Activated naive CD4-positive, alpha-beta T cell treated with anti-CD3 and anti-CD28 coated beads, Interleukin-2, amount 10 ng/mL, durations not matched to agents 7 days and 5 days (primary cell): ENCODE data around the gene ADCY9.
A peak's percentile ranks its signal among the peaks of the same experiment; 100 is the strongest.

Experiments
- CTCF ChIA-PET: fragments of 350-600 bp; sonication (Branson Sonifier 250); formaldehyde crosslinking; loops from one replicate; lab custom pipeline; 2021; ENCODE audit warnings: antibody characterized with exemption; lab: Charles Lee
- DNase-seq: peaks from one replicate; pipeline ENCODE4 v3.0.0-alpha.2; 2020
- H3K27ac Mint-ChIP-seq: one replicate; pipeline ENCODE4 v1.8.0; 2021; ENCODE audit warnings: mild to moderate bottlenecking, moderate library complexity, mixed read lengths
- H3K27me3 Mint-ChIP-seq: one replicate; pipeline ENCODE4 v1.8.0; 2021; ENCODE audit warnings: mild to moderate bottlenecking, mixed read lengths
- H3K36me3 Mint-ChIP-seq: one replicate; pipeline ENCODE4 v1.8.0; 2021; ENCODE audit warnings: mixed read lengths
- H3K4me1 Mint-ChIP-seq: one replicate; pipeline ENCODE4 v1.8.0; 2021; ENCODE audit warnings: mixed read lengths
- H3K4me3 Mint-ChIP-seq: one replicate; pipeline ENCODE4 v1.8.0; 2021; ENCODE audit warnings: mild to moderate bottlenecking, moderate library complexity, mixed read lengths
- H3K9me3 Mint-ChIP-seq: one replicate; pipeline ENCODE4 v1.8.0; 2021; ENCODE audit warnings: mixed read lengths

Gene ADCY9

GRCh38 chr16:4113358-4114256, 2.6 kb downstream of the ADCY9 start:
- no peak for DNase-seq
- CTCF ChIA-PET: no interaction called here
- Mint-ChIP-seq H3K4me3 (peak overlapping the region; percentile 71), H3K9me3 (no peaks in the 10 kb centered on the region), H3K27me3 (peaks cover 21% of the 10 kb centered on the region), H3K36me3 (peaks cover 14% of the 10 kb centered on the region), H3K4me1 (peaks cover 62% of the 10 kb centered on the region), H3K27ac (no peak overlapping the region)

GRCh38 chr16:4111748-4112696, 4.2 kb downstream of the ADCY9 start:
- H3K36me3 Mint-ChIP-seq: peaks cover 14% of the 10 kb centered on the region
- CTCF ChIA-PET: interaction anchor here (1.1 kb wide), 1 partner anchor 142 kb away, joined by 5 read pairs; no protein-coding TSS in a partner anchor
- no peak for DNase-seq

GRCh38 chr16:4110680-4111079, 5.6 kb downstream of the ADCY9 start:
- H3K27ac Mint-ChIP-seq: no peak overlapping the region
- no peaks in the 10 kb centered on the region for H3K9me3 Mint-ChIP-seq
- H3K4me3 Mint-ChIP-seq: no peak overlapping the region
- CTCF ChIA-PET: interaction anchor here (1.1 kb wide), 1 partner anchor 143 kb away, joined by 5 read pairs; no protein-coding TSS in a partner anchor
- peaks cover 15% of the 10 kb centered on the region for H3K27me3 Mint-ChIP-seq
- H3K4me1 Mint-ChIP-seq: peaks cover 56% of the 10 kb centered on the region
- DNase-seq: no peak
- H3K36me3 Mint-ChIP-seq: peaks cover 21% of the 10 kb centered on the region

More at GRCh38 chr16:4111748-4112696, 4.2 kb downstream of the ADCY9 start:
- Mint-ChIP-seq H3K27me3 (peaks cover 17% of the 10 kb centered on the region), H3K9me3 (no peaks in the 10 kb centered on the region), H3K27ac (no peak overlapping the region), H3K4me3 (no peak overlapping the region), H3K4me1 (peaks cover 58% of the 10 kb centered on the region)

GRCh38 chr16:4110065-4110464, 6.2 kb downstream of the ADCY9 start:
- H3K9me3 Mint-ChIP-seq: no peaks in the 10 kb centered on the region
- DNase-seq: no peak
- H3K36me3 Mint-ChIP-seq: peaks cover 23% of the 10 kb centered on the region
- CTCF ChIA-PET: no interaction called here
- peaks cover 9% of the 10 kb centered on the region for H3K27me3 Mint-ChIP-seq
- no peak overlapping the region for H3K4me3 Mint-ChIP-seq
- peaks cover 53% of the 10 kb centered on the region for H3K4me1 Mint-ChIP-seq
- no peak overlapping the region for H3K27ac Mint-ChIP-seq

- peaks cover 20% of the 10 kb centered on the region for H3K36me3 Mint-ChIP-seq
- CTCF ChIA-PET: no interaction called here
- H3K27me3 Mint-ChIP-seq: peaks cover 2% of the 10 kb centered on the region
Observed at GRCh38 chr16:4109250-4109736, 6.9 kb downstream of the ADCY9 start.

GRCh38 chr16:4106516-4106915, 9.7 kb downstream of the ADCY9 start:
- Mint-ChIP-seq H3K4me3 (no peak overlapping the region), H3K4me1 (peaks cover 21% of the 10 kb centered on the region), H3K27me3 (no peaks in the 10 kb centered on the region), H3K27ac (no peak overlapping the region), H3K9me3 (no peaks in the 10 kb centered on the region), H3K36me3 (peaks cover 13% of the 10 kb centered on the region)
- no peak for DNase-seq
- CTCF ChIA-PET: interaction anchor here (0.6 kb wide), 1 partner anchor 1531 kb away, joined by 3 read pairs; no protein-coding TSS in a partner anchor

More at GRCh38 chr16:4109250-4109736, 6.9 kb downstream of the ADCY9 start:
- no peak overlapping the region for H3K27ac Mint-ChIP-seq
- H3K9me3 Mint-ChIP-seq: no peaks in the 10 kb centered on the region
- H3K4me3 Mint-ChIP-seq: no peak overlapping the region
- peaks cover 47% of the 10 kb centered on the region for H3K4me1 Mint-ChIP-seq
- DNase-seq: no peak

- CTCF ChIA-PET: interaction anchor here (0.6 kb wide), 1 partner anchor 1532 kb away, joined by 3 read pairs; no protein-coding TSS in a partner anchor
- DNase-seq: no peak
- Mint-ChIP-seq H3K27me3 (no peaks in the 10 kb centered on the region), H3K9me3 (no peaks in the 10 kb centered on the region), H3K4me3 (no peak overlapping the region), H3K27ac (no peak overlapping the region), H3K4me1 (peaks cover 14% of the 10 kb centered on the region), H3K36me3 (peaks cover 13% of the 10 kb centered on the region)
Observed at GRCh38 chr16:4105848-4106247, 10.4 kb downstream of the ADCY9 start.

- no peak overlapping the region for H3K4me3 Mint-ChIP-seq
- H3K27me3 Mint-ChIP-seq: no peaks in the 10 kb centered on the region
- H3K4me1 Mint-ChIP-seq: no peaks in the 10 kb centered on the region
- no peak for DNase-seq
- no peak overlapping the region for H3K27ac Mint-ChIP-seq
- CTCF ChIA-PET: interaction anchor here (0.6 kb wide), 1 partner anchor 121 kb away, joined by 3 read pairs; no protein-coding TSS in a partner anchor
- peaks cover 12% of the 10 kb centered on the region for H3K36me3 Mint-ChIP-seq
- no peaks in the 10 kb centered on the region for H3K9me3 Mint-ChIP-seq
Observed at GRCh38 chr16:4103745-4104144, 12.5 kb downstream of the ADCY9 start.

GRCh38 chr16:4101421-4102219, 14.6 kb downstream of the ADCY9 start:
- H3K27me3 Mint-ChIP-seq: no peaks in the 10 kb centered on the region
- no peak for DNase-seq
- no peak overlapping the region for H3K27ac Mint-ChIP-seq
- no peaks in the 10 kb centered on the region for H3K4me1 Mint-ChIP-seq
- no peaks in the 10 kb centered on the region for H3K9me3 Mint-ChIP-seq
- H3K36me3 Mint-ChIP-seq: peaks cover 12% of the 10 kb centered on the region
- H3K4me3 Mint-ChIP-seq: no peak overlapping the region
- CTCF ChIA-PET: no interaction called here

- no peak overlapping the region for H3K4me3 Mint-ChIP-seq
- H3K27ac Mint-ChIP-seq: no peak overlapping the region
- H3K27me3 Mint-ChIP-seq: peaks cover 4% of the 10 kb centered on the region
- H3K9me3 Mint-ChIP-seq: no peaks in the 10 kb centered on the region
- H3K4me1 Mint-ChIP-seq: peaks cover 3% of the 10 kb centered on the region
- DNase-seq: no peak
- H3K36me3 Mint-ChIP-seq: no peaks in the 10 kb centered on the region
- CTCF ChIA-PET: no interaction called here
Observed at GRCh38 chr16:4098501-4098900, 17.7 kb downstream of the ADCY9 start.

GRCh38 chr16:4097826-4098240, 18.4 kb downstream of the ADCY9 start:
- H3K4me1 Mint-ChIP-seq: peaks cover 3% of the 10 kb centered on the region
- no peak overlapping the region for H3K4me3 Mint-ChIP-seq
- H3K36me3 Mint-ChIP-seq: no peaks in the 10 kb centered on the region
- CTCF ChIA-PET: no interaction called here
- no peak for DNase-seq
- peaks cover 4% of the 10 kb centered on the region for H3K27me3 Mint-ChIP-seq
- H3K9me3 Mint-ChIP-seq: no peaks in the 10 kb centered on the region
- H3K27ac Mint-ChIP-seq: no peak overlapping the region

- peaks cover 4% of the 10 kb centered on the region for H3K27me3 Mint-ChIP-seq
- no peak overlapping the region for H3K4me3 Mint-ChIP-seq
- H3K4me1 Mint-ChIP-seq: peaks cover 3% of the 10 kb centered on the region
- H3K9me3 Mint-ChIP-seq: no peaks in the 10 kb centered on the region
- no peak for DNase-seq
- CTCF ChIA-PET: no interaction called here
- H3K27ac Mint-ChIP-seq: no peak overlapping the region
- H3K36me3 Mint-ChIP-seq: no peaks in the 10 kb centered on the region
Observed at GRCh38 chr16:4096509-4096908, 19.7 kb downstream of the ADCY9 start.

- CTCF ChIA-PET: no interaction called here
- H3K27me3 Mint-ChIP-seq: peaks cover 10% of the 10 kb centered on the region
- H3K4me3 Mint-ChIP-seq: no peak overlapping the region
- no peak for DNase-seq
- H3K9me3 Mint-ChIP-seq: no peaks in the 10 kb centered on the region
- H3K36me3 Mint-ChIP-seq: no peaks in the 10 kb centered on the region
- no peak overlapping the region for H3K27ac Mint-ChIP-seq
- H3K4me1 Mint-ChIP-seq: peaks cover 8% of the 10 kb centered on the region
Observed at GRCh38 chr16:4094127-4094773, 22.0 kb downstream of the ADCY9 start.
